ENCODE data around the gene ATP6V1F. TPM values are rescaled to one million over a fixed set of nuclear protein-coding genes. Genes with fewer than 3 reads are reported as not detected.
A peak's percentile ranks its signal among the peaks of the same experiment; 100 is the strongest.

The ATP6V1F gene
- total RNA-seq, 1 experiment from 2014 or later, result 130 TPM

DNA sequence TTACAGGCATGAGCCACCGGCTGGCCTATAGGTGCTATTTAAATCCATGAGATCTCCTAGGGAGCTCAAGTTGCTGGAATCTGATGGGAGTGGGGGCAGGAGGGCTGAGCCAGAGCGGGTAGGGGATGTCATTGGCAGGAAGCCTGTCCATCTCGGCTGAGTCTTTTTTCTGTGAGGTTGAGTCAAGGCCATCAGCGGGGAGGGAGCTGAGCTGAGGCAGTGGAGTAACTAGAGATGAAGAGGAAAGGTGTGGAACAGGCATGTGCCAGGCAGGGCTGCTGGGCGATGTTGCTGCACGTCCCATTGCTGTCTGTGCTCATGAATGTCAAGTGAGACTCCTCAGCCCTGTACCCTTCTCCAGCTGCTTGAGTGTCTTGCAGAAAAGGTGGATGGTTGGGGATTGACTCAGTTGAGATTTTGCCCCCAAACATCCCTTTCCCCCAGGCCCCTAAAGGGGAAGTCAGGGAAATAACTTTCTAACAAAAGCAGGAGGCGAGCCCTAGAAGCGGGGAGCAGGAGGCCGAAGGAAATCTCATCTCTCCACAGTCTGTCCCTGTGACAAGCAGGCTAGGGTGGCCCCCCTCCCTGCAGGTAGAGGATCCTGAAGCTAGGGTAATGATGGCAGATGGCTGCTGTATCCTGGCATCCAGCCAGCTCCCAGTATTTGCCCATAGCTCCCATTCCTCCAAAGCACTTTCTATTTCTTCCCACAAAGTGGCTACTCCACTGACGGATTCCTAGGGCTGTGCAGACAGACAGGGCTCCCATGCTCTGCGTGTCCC lies 5.4 kb downstream of the ATP6V1F start:
- DNase-seq (ENCODE audit: low read depth), result peak; percentile 57

DNA sequence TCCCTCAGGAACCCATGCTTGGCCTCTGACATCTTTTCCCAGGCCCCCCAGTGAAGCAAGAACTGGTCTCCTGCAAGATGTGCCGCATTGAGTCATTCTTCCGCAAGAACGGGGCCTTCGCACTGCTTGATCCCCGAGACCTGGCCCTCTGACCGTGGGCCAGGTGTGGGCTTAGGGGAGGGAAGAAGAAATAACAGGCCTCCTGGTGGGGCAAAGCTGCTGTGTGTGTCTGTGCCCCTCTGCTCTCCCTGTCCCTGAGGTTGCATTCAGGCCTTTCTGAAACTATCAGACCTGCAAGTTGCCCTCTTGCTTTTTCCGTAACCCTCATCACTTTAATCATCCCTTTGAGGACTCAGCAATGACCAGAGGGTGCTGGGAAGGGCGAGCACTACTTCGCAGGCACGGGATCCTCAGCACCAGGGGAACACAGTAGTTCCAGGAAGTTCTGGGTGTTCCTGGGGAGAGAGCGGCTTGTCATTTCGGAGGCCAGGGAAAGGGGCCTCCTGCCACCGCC lies 6.0 kb downstream of the ATP6V1F start:
- DNase-seq (ENCODE audit: low read depth), result no peak

DNA sequence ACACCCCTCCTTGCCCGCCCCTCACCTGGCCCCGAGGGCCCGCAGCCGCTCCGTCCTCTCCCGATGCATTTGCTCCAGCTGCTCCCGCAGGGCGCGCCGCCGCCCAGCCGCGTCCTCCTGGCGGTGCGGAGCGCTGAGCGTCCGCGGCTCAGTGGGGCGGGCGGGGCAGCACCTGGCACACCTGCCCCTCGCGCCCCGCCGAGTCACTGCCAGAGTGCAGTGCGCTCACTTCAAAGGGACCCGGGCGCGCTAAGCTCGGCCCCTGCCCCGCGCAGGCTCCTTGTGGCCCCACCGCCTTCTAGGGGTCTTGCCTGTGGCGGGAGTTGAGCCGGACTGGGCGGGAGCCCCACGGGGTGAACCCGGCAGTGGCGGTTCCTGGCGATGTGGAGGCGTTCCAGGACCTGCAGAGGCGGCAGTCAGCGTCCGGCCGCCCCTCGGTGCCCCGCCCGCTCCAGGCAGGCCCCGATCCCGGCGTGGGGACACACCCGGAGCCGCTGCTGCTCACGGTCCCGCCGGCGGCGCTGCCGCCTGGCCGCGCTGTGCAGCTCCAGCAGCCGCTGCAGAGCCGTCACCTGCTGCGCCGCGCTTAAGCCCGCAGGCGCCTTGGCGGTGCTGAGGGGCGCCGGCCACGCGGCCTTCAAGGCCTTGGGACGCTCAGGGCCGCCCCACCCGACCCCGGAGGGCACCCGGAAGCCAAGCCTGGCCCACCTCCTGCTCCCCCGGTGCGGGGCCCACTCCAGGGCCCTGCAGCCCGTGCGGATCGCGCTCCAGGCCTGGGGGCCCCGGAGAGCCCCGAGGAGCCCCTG lies 6.7 kb downstream of the ATP6V1F start:
- peak; percentile 79 for DNase-seq (ENCODE audit: low read depth)

DNA sequence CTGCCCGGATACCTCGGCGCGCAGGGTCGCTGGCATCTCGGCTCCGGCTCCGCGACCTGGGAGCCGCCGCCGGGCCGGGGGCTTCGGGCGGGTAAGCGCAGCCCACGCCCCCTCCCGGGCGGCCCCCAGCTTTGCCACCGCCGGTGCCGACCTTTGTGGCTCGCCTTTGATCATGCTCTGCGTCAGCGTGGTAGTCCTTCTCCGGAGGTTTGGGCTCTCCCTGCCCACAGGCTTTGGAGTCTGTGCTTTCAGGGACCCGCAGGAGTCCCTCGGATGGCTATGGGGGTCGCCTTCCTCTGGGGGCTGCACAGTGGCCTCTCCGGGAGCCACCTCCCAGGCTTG lies 7.3 kb downstream of the ATP6V1F start:
- DNase-seq (ENCODE audit: low read depth), result no peak

DNA sequence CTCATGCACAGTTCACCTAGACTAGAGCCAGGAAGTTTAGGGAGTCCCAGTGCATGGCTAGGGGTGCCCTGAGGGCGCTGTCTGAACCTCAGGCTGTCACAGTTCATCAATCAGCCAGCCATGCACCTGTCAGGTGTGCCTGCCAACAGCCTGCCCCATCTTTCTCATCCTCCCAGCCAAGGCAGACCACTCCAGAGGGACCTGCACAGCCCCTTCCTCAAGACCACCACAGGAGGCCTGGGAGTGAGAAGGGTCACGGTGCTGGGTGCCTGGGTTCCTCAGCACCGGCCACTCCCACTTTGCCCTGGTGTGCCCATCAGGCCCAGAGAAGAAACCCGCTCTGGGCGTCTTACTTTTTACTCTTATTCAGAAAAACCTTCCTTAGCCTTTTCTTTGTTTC lies 8.4 kb downstream of the ATP6V1F start:
- DNase-seq (ENCODE audit: low read depth), result no peak

DNA sequence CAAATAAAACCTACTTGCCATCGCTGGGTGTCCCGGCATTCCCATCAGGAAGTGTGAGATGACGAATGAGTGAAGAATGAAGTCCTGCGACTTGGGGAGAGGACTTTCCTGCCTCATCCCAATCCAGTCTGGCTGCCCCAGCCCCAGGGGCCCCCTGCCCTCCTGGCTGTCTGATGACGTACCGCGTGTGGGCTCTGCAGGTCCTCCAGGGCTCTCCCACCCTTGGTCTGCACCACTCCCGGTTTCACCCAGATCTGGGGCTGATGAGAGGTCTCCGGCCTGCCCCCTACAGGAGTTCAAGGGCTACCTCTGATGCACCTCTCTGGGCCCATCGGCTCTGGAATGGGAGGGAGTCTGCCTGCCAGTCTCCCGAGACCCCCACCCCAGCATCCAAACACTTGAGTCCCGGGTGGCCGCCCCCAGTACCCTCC lies 9.8 kb downstream of the ATP6V1F start:
- DNase-seq (ENCODE audit: low read depth), result no peak

DNA sequence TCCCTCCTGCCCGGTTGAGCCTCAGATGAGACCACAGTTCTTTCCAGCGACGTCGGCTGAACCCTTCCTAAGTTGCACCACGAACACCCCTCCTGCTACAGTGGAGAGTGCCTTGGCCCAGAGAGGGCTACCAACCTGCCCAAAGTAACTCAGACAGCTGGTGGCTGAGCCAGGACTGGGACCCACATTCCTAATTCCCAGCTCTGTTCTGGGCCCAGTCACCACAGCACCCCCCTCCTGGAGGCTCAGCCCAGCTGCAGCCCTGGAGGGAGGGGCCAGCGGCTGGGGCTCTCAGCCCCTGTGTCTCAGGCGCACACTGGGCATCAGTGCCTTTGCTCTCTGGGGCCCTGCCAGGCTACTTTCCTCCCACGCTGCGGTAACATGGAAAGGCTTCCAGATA lies 10.6 kb downstream of the ATP6V1F start:
- DNase-seq (ENCODE audit: low read depth), result no peak

DNA sequence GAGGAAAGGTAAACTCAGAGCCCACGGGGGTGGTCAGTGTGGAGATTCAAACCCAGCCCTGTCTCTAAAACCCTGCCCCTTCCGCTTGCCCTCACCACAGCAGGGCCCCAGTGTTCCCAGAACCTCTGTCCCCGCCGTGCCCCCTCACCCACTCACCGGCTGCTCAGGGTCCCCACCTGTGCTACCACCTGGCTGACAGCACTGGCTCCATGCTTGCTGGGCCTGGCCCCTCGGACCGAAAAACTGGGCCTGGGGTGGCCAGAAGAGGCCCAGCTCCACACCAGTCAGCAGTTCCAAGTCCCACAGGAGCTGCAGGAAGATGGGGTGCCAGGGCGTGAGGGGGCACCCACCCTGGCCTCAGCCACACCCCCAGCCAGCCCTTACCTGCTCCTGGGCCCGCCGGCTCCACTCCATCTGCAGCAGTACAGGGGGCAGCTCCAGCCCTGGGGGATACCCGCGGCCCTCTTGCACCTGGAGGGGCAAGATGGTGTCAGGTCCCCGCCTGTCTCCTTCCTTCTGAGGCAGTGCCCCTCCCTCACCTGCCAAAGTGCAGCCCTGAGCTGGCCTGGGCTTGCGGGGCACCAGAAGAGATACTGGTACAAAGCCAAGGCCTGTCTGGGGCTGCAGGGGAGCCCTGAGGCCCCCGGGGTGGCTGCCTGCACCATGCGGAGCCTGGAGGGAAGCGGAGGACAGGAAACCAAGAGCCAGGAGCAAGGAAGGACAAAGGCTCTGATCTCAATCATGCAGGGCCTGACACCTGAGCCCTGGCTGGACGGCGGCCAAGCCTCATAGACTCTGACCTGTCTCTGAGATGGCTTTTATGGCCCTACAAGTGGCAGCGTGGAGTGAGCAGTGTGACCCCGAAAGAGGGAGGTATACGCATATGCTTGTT lies 11.7 kb downstream of the ATP6V1F start:
- DNase-seq (ENCODE audit: low read depth), result no peak

DNA sequence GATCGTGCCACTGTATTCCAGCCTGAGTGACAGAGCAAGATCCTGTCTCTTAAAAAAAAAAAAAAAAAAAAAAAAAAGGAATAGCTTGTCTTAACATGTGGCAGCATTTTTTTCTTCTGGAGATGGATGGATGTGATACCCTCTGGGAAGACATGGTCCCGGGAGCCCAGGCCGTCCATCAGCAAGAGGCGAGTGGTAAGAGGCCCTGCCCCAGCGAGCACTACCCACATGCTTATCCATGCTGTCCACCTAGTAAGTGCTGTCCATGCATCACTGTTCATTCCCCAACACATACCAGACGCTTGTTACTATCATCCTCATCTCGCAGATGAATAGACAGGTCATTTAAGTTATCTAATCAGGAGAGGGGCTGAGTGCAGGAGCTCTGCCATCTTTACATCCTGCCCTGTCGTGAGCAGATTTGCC lies 12.9 kb downstream of the ATP6V1F start:
- DNase-seq (ENCODE audit: low read depth), result no peak

DNA sequence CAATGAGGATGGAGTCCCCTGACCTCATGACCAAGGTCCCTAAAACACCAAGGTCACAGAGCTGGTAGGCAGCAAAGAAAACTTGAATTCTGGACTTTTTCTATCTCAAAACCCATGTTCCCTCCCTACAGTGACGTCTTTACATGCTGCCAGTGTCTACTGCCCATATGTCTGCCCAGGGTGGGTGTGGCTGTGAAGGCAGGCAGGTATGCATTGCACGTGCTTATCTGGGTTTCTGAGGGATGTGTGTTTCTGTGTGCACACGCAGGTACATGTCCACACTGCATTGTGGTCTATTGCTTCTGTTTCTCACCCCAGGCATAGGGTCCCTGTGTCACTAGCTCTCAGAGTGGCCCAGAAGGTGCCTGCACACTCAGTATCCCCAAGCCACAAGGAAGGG lies 13.5 kb downstream of the ATP6V1F start:
- DNase-seq (ENCODE audit: low read depth), result no peak

DNA sequence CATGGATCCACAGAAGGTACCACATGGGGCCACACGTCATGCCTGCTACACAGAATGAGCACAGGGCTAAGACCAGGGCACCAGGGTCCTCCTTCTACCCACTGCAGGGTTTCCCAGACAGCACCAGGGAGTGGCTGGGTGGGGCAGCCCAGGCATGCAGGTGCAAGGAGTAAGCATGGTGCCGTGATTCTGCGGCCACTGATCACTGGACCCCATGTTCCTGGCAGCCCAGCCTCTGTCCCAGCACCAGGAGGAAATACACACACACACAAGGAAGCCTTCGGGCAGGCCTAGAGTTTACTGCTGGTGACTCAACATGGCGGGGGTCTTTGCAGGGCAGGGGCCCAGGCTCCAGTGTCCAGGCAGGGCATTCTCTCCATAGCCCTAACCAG lies 13.9 kb downstream of the ATP6V1F start:
- no peak for DNase-seq (ENCODE audit: low read depth)

DNA sequence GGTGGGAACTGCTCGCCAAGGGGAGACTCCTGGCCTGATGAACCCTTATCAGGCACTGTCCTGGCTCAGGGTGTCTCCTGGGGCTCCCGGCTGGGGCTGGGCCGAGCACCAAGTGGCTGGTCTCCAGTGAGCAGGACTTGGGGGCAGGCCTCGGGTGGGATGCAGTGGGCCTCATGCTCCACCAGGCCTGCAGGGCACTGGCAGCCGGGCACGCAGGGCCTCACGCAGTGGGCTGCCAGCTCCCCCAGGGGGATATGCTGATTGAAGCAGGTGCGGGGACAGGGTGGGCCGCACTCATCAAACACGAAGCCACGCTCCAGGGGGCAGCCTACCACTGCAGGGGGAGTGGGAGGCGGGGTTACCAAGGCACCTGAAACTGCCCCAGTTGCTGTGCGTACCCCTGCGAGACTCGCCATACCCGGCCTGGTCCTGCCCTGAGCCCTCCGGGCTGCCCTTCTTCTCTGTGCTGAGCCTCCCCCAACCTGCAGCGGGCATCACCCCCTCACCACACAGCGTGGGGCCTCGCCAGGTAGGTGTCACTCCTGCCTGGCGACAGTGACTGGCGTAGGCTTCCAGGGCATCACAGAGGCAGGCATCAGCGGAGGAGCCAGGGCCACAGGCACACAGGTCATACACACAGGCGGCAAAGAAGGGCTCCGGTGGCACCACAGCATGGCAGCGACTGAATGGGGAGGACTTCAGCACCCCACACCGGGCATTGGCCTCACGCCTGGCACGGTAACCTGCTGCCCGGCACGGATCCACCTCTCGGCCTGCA lies 14.5 kb downstream of the ATP6V1F start:
- no peak for DNase-seq (ENCODE audit: low read depth)

DNA sequence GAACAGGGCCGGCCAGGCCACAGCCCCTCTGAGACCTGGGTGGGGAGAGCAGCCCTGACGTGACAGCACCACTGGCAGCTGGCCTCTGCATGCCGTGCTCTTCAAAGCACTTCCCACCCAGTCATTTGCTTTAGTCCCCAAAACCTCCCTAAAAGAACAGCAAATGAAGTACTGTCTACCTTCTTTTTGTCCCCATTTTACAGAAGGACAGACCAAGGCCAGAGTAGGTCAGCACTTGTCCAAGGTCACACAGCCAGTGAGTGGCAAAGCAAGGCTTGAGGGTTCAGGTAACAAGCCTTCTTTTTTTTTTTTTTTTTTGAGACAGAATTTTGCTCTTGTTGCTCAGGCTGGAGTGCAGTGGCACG lies 15.1 kb downstream of the ATP6V1F start:
- no peak for DNase-seq (ENCODE audit: low read depth)

DNA sequence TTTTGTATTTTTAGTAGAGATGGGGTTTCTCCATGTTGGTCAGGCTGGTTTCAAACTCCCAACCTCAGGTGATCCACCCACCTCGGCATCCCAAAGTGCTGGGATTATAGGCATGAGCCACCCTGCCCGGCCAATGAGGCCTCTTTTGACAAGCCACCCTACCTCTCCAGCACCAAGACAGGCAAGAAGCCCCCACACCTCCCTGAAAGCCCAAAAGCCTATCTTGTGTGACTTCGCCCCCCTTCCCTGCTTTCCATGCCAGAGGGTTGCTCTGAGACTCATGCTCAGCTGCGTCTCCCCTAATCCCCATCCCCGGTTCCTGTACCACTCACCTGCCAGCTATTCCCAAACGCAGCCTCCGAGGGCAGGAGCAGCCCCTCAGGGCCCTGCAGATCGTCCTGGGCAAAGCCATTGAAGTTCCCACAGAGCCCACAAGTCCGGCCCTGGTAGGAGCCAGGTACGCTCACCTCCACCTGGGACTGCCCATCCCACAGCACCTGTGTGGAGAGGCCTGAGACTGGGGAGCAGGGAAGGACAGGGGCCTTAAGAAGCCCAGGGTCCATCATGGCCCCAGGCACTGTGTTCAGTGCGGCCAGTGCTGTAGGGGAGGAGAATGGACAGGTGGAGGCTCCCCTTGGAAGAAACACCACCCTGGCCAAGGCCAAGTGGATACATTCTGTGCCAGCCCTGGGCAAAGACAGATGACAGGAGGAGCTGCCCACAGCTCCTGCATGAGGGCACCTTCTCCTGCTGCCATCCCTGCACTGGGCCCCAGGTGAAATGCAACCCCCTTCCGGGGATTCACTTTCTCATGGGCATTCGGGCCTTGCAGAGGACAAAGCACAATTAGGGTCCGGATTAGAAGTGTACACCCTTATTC lies 15.8 kb downstream of the ATP6V1F start:
- DNase-seq (ENCODE audit: low read depth), result no peak

DNA sequence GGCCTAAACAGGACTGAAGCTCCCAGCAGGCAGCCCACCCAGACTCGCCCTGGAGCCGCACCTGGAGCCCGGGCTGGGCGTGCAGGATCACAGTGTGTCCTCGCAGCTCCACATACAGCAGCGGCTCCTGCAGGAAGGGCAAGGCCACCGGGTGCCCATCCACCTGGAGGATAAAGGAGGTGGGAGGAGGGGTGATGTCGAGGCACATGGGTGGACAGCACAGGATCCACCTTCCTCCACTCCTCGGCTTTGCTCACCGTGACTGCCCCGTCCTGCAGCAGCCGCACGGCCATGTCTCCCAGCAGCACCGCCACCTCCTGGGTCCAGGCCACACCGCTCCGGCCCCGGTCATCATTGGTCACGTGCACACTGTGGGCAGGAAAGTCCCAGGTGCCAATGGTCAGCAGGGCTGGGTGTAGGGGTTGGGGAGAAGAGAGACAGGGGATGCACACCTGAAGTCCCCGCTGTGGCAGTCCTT lies 16.8 kb downstream of the ATP6V1F start:
- DNase-seq (ENCODE audit: low read depth), result no peak

DNA sequence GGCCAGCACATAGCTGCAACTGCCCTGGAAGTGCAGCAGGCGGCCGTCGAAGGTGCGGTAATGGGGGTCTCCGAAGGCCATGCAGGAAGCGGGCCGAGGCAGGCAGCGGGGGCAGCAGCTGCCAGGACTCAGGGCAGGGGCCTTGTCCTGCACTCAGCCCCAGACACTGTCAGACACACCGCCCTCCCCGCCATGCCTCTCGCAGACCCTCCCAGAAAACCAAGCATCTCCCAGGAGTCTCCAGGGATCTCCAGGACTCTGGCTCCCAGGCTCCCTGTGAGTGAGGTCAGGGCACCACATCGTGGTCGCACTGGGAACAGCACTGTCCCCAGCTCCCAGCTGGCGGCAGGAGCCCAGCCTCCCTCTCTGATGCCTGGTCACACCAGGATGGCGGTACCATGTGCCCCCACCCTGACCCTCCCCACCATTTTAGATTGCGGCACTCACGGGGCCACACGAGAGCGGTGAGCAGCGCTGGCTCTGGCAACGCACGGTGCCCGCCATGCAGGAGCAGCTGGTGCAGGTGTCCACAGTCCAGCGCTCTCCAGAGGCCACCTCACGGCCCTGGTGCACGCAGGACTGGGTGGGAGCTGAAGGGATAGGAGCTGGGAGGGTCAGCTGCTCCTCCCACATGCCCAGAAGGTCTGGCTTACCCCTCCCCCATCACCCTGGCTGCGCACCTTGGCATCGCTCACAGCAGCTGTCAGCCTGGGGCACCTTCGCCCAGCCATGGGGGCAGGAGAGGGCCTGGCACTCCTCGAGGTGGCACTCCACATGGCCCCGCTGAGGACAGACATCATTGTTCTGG lies 17.5 kb downstream of the ATP6V1F start:
- peak; percentile 85 for DNase-seq (ENCODE audit: low read depth)

DNA sequence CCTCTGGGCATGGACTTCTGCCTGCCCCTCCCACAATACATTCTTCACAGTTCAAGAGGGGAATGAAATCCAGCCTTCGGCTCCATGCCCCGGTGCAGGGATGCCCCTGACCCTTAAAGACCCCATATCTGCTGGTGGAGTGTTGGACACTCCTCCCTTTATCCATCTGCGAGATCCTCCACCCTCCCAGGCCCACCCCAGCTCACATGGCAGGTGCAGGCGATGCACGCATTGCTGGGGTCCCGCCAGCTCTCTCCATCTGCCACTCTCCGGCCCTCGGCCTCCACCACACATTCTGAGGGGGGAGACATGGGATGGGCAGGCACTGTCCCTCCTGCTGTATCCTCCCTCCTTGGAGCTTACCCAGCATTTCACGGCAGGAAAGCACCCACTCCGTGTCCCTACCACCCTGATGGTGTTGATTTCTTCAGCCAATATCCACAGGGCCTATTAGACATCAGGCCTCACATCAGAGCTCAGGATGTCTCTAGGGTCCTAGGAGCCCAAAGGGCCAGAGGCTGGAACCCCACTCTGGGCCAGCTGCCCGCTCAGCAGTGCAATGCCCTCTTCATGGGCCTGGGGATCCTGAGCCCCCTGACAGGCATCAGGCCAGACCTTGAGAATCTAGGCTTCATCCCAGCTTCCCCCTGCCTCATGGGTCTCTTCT lies 18.3 kb downstream of the ATP6V1F start:
- DNase-seq (ENCODE audit: low read depth), result no peak

DNA sequence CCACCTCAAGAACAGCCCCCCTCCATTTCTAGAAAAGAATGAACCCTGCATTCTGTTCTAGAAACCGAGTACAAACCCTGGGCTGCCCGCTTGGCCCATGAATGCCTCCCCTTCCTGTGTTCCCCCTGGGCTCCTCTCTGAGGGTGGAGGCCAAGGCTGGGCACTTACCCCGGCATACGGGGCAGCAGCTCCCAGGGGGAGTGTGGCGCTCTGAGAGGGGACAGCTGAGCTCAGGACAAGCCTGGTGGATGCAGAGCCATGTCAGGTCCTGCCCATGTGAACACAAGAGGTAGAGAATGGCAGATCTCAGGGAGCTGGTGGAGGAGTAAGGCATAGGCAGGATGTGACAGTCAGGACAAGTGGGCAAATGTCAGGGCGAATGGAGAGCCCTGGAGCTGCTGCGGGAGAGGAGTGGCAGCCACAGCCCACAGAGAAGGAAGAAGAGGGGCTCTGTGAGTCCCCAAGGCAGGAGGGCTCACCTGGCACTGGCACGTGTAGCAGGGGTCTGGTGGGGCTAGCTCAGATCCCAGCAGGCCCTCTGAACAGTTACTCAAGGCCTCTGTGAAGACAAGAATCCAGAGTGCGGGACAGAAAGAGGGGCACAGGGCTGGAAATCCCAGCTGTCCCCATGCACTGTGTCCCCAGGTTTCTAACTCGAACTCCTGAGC lies 18.9 kb downstream of the ATP6V1F start:
- DNase-seq (ENCODE audit: low read depth), result no peak

All from Daoy (cell line).